Ovary (tissue), 3 donors: ENCODE results near the gene GALNTL6.

ENCODE experiments used
- CTCF ChIP-seq, 3 donors: fragments of 450-650 bp in 2 of 3; fragments of 200-600 bp in 1 of 3; IDR thresholded peaks; one replicate each; pipeline versions ENCODE4 v1.5.1 to v1.8.0; 2016 to 2022; ENCODE audit warnings: antibody characterized with exemption in 3 of 3, mild to moderate bottlenecking in 1 of 3
- EP300 ChIP-seq: sonication (generic); formaldehyde crosslinking; IDR thresholded peaks from one replicate; pipeline ENCODE4 v1.6.1; 2017; ENCODE audit warnings: antibody characterized with exemption
- POLR2A ChIP-seq: fragments of 450-650 bp; IDR thresholded peaks from one replicate; pipeline ENCODE4 v1.6.1; 2017; ENCODE audit warnings: antibody characterized with exemption, mild to moderate bottlenecking, moderate library complexity
- donor health status: DM: no; HTN: no; CAD: no.

GRCh38 chr4:172173206-172173605, 360.0 kb downstream of the GALNTL6 start:
- TF ChIP-seq CTCF (IDR thresholded peaks at IDR 0.05) (no peak), POLR2A (no peak), EP300 (no peak)
